Trophoblast cell (in vitro differentiated cells and primary cell): Measurements from ENCODE around the gene LBP.

ENCODE experiments used
- DNase-seq, 2 donors: peaks; one replicate each; pipeline ENCODE4 v3.0.0-alpha.2; 2016
- H2AFZ ChIP-seq: 2 replicates; pipeline ENCODE4 v1.6.1; 2013; ENCODE audit warnings: low read length, moderate library complexity, mild to moderate bottlenecking; ENCODE audit not compliant: insufficient read depth, poor library complexity
- H2AK5ac ChIP-seq: 2 replicates; pipeline ENCODE4 v1.6.1; 2013; ENCODE audit warnings: mild to moderate bottlenecking, low read length
- H2BK120ac ChIP-seq: 2 replicates; pipeline ENCODE4 v1.6.1; 2013; ENCODE audit warnings: low read length, mild to moderate bottlenecking, moderate library complexity; ENCODE audit not compliant: insufficient read depth, poor library complexity
- H2BK12ac ChIP-seq: 2 replicates; pipeline ENCODE4 v1.6.1; 2013; ENCODE audit warnings: mild to moderate bottlenecking, low read length, moderate library complexity
- H2BK5ac ChIP-seq: 2 replicates; pipeline ENCODE4 v1.6.1; 2013; ENCODE audit warnings: low read length, low read depth, moderate library complexity, mild to moderate bottlenecking; ENCODE audit not compliant: poor library complexity
- H3K14ac ChIP-seq: 2 replicates; pipeline ENCODE4 v1.6.1; 2013; ENCODE audit warnings: mild to moderate bottlenecking, low read length
- H3K18ac ChIP-seq: 2 replicates; pipeline ENCODE4 v1.6.1; 2013; ENCODE audit warnings: mild to moderate bottlenecking, low read length
- H3K23ac ChIP-seq: 2 replicates; pipeline ENCODE4 v1.6.1; 2013; ENCODE audit warnings: low read length
- H3K27ac ChIP-seq: 2 replicates; pipeline ENCODE4 v1.5.1; 2013; ENCODE audit warnings: low read depth, mild to moderate bottlenecking, inconsistent platforms, low read length, moderate library complexity
- H3K27me3 ChIP-seq: 2 replicates; pipeline ENCODE4 v1.6.1; 2013; ENCODE audit warnings: inconsistent platforms, mild to moderate bottlenecking, low read length, moderate library complexity; ENCODE audit not compliant: insufficient read depth
- H3K36me3 ChIP-seq, 2 experiments: 1 replicate in 1 of 2; 2 replicates in 1 of 2; pipeline ENCODE4 v1.6.1; 2013; ENCODE audit warnings: low read length in 2 of 2, mild to moderate bottlenecking in 2 of 2, moderate library complexity in 1 of 2; ENCODE audit not compliant: insufficient read depth in 2 of 2, control insufficient read depth in 1 of 2
- H3K4ac ChIP-seq: 2 replicates; pipeline ENCODE4 v1.6.1; 2013; ENCODE audit warnings: low read depth, mild to moderate bottlenecking, low read length, moderate library complexity
- H3K4me1 ChIP-seq, 2 experiments: 1 replicate in 1 of 2; 2 replicates in 1 of 2; pipeline ENCODE4 v1.6.1; 2013; ENCODE audit warnings: low read length in 2 of 2, mild to moderate bottlenecking in 2 of 2, moderate library complexity in 1 of 2; ENCODE audit not compliant: insufficient read depth in 2 of 2, control insufficient read depth in 1 of 2
- H3K4me2 ChIP-seq: 2 replicates; pipeline ENCODE4 v1.6.1; 2013; ENCODE audit warnings: inconsistent platforms, mild to moderate bottlenecking, low read length, moderate library complexity
- H3K4me3 ChIP-seq: 2 replicates; pipeline ENCODE4 v1.5.1; 2013; ENCODE audit warnings: mild to moderate bottlenecking, low read depth, low read length, inconsistent platforms
- H3K79me1 ChIP-seq: one replicate; pipeline ENCODE4 v1.6.1; 2013; ENCODE audit warnings: low read length
- H3K79me2 ChIP-seq: 2 replicates; pipeline ENCODE4 v1.6.1; 2013; ENCODE audit warnings: low read length, mild to moderate bottlenecking; ENCODE audit not compliant: control insufficient read depth, insufficient read depth, poor library complexity
- H3K9ac ChIP-seq: 2 replicates; pipeline ENCODE4 v1.6.1; 2013; ENCODE audit warnings: mild to moderate bottlenecking, low read length
- H3K9me3 ChIP-seq: 2 replicates; pipeline ENCODE4 v1.6.1; 2013; ENCODE audit warnings: low read depth, mild to moderate bottlenecking, control low read depth, inconsistent platforms, low read length; ENCODE audit not compliant: insufficient read depth
- H4K12ac ChIP-seq: 2 replicates; pipeline ENCODE4 v1.6.1; 2013; ENCODE audit warnings: low read depth, mild to moderate bottlenecking, low read length, moderate library complexity
- H4K8ac ChIP-seq: 2 replicates; pipeline ENCODE4 v1.6.1; 2013; ENCODE audit warnings: low read depth, mild to moderate bottlenecking, low read length, moderate library complexity
- H4K91ac ChIP-seq: one replicate; pipeline ENCODE4 v1.6.1; 2013; ENCODE audit warnings: low read depth, mild to moderate bottlenecking, low read length, moderate library complexity
- WGBS: extraction: QIAGEN DNeasy Blood & Tissue Kit; methylation state at CpG from one replicate; pipeline ENCODE4 v1.1.7; 2013; ENCODE audit warnings: missing lambda C conversion rate; ENCODE audit not compliant: insufficient read length, insufficient coverage; ENCODE audit errors: extremely low coverage; 5-methylcytosine and 5-hydroxymethylcytosine counted together

Gene LBP

GRCh38 chr20:38412877-38413577 is 66.7 kb downstream of the LBP start:
- Histone ChIP-seq H3K79me1 (no peaks in the 10 kb centered on the region), H3K9me3 (no peaks in the 10 kb centered on the region), H3K14ac (no peak overlapping the region), H3K4me3 (no peak overlapping the region), H3K9ac (no peak overlapping the region), H4K91ac (no peak overlapping the region), H3K4ac (no peak overlapping the region), H3K23ac (no peak overlapping the region), H3K4me1 (no peaks in the 10 kb centered on the region), H2BK5ac (no peak overlapping the region), H4K12ac (no peak overlapping the region), H2AK5ac (no peak overlapping the region), H3K18ac (no peak overlapping the region), H3K27me3 (no peaks in the 10 kb centered on the region), H3K79me2 (no peaks in the 10 kb centered on the region), H3K27ac (no peak overlapping the region), H2BK120ac (no peak overlapping the region), H3K4me2 (no peak overlapping the region), H2AFZ (no peak overlapping the region), H3K36me3 (peaks cover 0 to 5% of the 10 kb centered on the region in 2 experiments), H2BK12ac (no peak overlapping the region), H4K8ac (no peak overlapping the region)
- WGBS: no CpG with 5 or more reads among the region's 9 CpGs
- no peak for DNase-seq

- H3K4ac ChIP-seq: no peak overlapping the region
- H3K36me3 ChIP-seq: peaks cover 13 to 23% of the 10 kb centered on the region in 2 experiments
- H3K23ac ChIP-seq: no peak overlapping the region
- no peak overlapping the region for H3K18ac ChIP-seq
- H2AK5ac ChIP-seq: no peak overlapping the region
- no peak overlapping the region for H4K12ac ChIP-seq
- no peak overlapping the region for H4K8ac ChIP-seq
- no peak overlapping the region for H3K4me2 ChIP-seq
- no peak overlapping the region for H3K27ac ChIP-seq
- no peaks in the 10 kb centered on the region for H3K79me2 ChIP-seq
- no peaks in the 10 kb centered on the region for H3K79me1 ChIP-seq
- H2BK12ac ChIP-seq: no peak overlapping the region
- no peak overlapping the region for H4K91ac ChIP-seq
- no peaks in the 10 kb centered on the region for H3K9me3 ChIP-seq
- no peak overlapping the region for H2AFZ ChIP-seq
- H3K14ac ChIP-seq: no peak overlapping the region
- no peak for DNase-seq
- H3K4me1 ChIP-seq: no peaks in the 10 kb centered on the region
- H3K4me3 ChIP-seq: no peak overlapping the region
- no peaks in the 10 kb centered on the region for H3K27me3 ChIP-seq
- no peak overlapping the region for H3K9ac ChIP-seq
- H2BK5ac ChIP-seq: no peak overlapping the region
- H2BK120ac ChIP-seq: no peak overlapping the region
- WGBS: no CpG with 5 or more reads among the region's 14 CpGs
Measured at GRCh38 chr20:38414769-38415450, 68.6 kb downstream of the LBP start.

GRCh38 chr20:38418509-38419204 is 72.4 kb downstream of the LBP start:
- Histone ChIP-seq H3K4ac (no peak overlapping the region), H2AFZ (no peak overlapping the region), H3K4me2 (no peak overlapping the region), H2AK5ac (no peak overlapping the region), H3K79me1 (no peaks in the 10 kb centered on the region), H3K4me1 (no peaks in the 10 kb centered on the region), H2BK120ac (no peak overlapping the region), H3K4me3 (no peak overlapping the region), H3K14ac (no peak overlapping the region), H3K36me3 (peaks cover 36 to 53% of the 10 kb centered on the region in 2 experiments), H3K79me2 (no peaks in the 10 kb centered on the region), H3K27me3 (no peaks in the 10 kb centered on the region), H2BK12ac (no peak overlapping the region), H3K9me3 (peaks cover 2% of the 10 kb centered on the region), H4K91ac (no peak overlapping the region), H4K8ac (no peak overlapping the region), H3K9ac (no peak overlapping the region), H4K12ac (no peak overlapping the region), H3K18ac (no peak overlapping the region), H3K23ac (no peak overlapping the region), H2BK5ac (no peak overlapping the region), H3K27ac (no peak overlapping the region)
- no CpG with 5 or more reads among the region's 4 CpGs for WGBS
- DNase-seq: no peak

GRCh38 chr20:38420388-38421085 is 74.3 kb downstream of the LBP start:
- Histone ChIP-seq H3K18ac (no peak overlapping the region), H3K4ac (no peak overlapping the region), H4K12ac (no peak overlapping the region), H2AK5ac (no peak overlapping the region), H3K4me1 (no peaks in the 10 kb centered on the region), H3K79me2 (no peaks in the 10 kb centered on the region), H3K14ac (no peak overlapping the region), H2BK120ac (no peak overlapping the region), H3K27ac (no peak overlapping the region), H3K4me3 (no peak overlapping the region), H3K9ac (no peak overlapping the region), H3K79me1 (no peaks in the 10 kb centered on the region), H3K27me3 (no peaks in the 10 kb centered on the region), H4K91ac (no peak overlapping the region), H3K9me3 (peaks cover 2% of the 10 kb centered on the region), H4K8ac (no peak overlapping the region), H2BK5ac (no peak overlapping the region), H3K23ac (no peak overlapping the region), H3K4me2 (no peak overlapping the region), H2BK12ac (no peak overlapping the region), H3K36me3 (peaks cover 53 to 71% of the 10 kb centered on the region in 2 experiments), H2AFZ (no peak overlapping the region)
- no peak for DNase-seq
- no CpG with 5 or more reads among the region's 9 CpGs for WGBS
